Stimulated activated CD8-positive, alpha-beta memory T cell treated with anti-CD3 and anti-CD28 coated beads, Interleukin-12 subunit alpha, Interleukin-12 subunit beta, amount 100 ng/mL, for 1 hour (primary cell): ENCODE measurements around the gene SLC35F3.

Experiments
- DNase-seq: peaks from one replicate; pipeline ENCODE4 v3.0.0-alpha.2; 2020; ENCODE audit warnings: low read depth

Gene SLC35F3

DNA sequence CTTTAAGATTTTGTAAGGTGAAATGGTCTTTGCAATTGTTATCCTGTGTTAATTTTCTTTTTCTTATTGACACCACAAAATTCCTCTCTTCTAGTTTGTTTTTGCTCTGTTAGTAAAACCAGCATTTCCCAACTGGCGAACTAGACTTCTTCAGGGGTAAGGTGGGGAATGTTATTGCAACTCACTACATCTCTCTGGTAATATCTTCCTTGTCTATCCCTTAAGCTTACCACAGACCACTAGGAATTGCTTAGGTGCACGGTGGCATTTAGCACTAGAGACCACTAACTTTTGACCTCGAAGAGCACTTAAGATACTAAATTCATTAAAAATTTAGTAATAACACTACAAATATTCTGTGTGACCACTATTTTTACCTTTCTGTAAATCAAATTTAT, 464.6 kb downstream of the SLC35F3 start:
- no peak for DNase-seq

DNA sequence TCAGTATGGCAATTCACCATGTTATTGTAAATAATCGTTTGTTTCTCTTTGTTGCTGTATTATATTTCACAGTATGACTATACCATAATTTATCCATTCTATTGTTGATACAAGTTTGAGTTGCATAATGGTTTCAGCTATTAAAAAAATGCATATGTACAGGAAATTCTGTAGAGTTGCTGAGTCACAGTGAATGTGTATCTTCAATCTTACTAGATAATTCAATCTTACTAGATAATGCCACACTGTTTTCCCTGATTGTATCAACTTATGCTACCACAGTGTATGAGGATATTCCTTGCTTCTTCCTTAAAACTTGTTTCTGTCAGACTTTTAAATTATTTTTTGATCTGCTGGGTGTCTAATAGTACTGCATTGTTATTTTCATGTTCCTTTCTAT, 465.3 kb downstream of the SLC35F3 start:
- DNase-seq = no peak

DNA sequence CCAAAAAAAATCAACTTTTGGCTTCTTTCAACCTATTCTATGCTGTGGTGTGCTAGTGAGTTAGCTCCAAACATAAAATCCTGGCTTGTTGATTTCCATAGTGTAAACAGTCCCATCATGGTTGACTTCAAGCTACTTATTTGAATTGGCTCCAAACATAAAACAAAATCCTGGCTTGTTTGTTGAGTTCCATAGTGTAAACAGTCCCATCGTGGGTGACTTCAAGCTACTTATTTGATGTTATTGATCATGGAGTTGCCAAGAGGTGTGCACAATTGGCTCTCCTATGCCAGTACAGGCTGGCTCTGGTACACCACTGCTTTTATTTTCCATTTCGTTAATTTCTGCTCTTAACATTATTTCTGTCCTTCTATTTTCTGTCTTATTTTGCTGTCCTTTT, 466.9 kb downstream of the SLC35F3 start:
- DNase-seq = no peak

DNA sequence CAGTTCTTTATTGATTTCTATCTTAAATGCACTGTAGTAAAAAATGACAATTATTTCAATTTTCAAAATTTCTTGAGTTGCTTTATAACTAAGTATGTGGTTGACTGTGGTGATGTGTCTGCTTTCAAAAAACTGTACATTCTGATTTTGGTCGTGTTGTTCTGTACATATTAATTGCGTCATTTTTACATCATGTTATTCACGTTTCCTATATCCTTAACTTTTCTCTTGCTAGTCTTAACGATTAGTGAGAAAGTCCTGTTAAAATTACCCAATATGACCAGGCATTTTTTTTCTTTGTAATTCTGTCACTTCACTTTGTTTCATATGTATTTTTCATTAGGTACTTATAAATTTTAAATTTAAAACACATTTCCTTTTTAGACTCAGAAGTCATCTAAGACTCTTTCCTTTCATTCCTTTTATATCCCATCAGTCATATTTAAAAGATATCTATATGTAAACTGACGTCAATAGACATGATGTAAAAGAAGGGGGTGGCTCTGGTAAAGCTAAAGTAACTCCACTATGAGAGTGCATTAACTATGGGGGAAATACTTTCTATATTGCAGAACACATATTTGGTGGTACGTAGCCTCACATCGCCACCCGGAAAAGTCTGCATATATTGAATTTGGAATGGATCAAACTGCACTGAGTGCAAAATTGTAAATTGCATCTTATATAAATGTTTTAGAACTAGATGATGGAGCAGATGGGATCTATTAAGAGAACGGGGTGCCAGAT, 467.7 kb downstream of the SLC35F3 start:
- no peak for DNase-seq

DNA sequence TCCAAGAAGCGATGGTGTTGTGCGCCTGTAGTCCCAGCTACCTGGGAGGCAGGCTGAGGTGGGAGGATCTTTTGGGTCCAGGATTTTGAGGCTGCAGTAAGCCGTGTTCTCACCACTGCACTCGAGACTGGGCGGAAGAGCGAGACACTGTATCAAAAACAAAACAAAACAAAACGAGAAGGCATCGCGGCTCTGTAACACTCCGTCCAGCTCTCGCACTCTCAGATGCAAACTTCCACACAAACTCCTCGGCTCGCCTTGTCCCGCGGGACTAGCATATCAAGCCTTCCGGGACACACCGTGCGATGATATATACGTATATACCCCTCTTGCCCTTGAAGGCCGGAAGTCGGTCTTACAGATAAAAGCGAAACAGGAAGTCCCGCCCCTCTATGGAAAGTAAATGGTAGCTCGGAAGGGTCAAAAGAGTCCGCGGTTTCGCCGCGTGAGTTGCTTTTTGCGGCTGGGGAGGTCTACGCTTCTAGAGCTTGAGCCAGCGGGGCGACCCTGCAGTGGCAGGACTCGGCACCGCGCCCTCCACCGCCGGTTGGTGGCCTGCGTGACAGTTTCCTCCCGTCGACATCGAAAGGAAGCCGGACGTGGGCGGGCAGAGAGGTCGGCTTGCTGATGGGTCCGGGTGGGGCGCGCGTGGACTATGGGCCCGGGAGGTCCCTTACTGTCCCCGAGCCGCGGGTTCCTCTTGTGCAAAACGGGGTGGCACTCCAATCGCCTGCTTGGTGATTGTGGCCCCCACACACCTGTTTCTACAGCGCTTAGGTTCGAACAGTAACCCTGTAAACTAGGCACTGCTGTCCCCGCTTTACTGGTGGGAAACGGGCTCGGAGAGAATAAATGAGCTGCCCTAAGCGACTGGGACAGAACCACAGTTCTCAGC, 468.8 kb downstream of the SLC35F3 start, which contains the start of gene COA6:
TSS of gene COA6 (plus strand) at position 393 of the 895 bp plus-strand sequence. CDS start at position 404, 11 bp downstream.
- DNase-seq = peak; percentile 82

DNA sequence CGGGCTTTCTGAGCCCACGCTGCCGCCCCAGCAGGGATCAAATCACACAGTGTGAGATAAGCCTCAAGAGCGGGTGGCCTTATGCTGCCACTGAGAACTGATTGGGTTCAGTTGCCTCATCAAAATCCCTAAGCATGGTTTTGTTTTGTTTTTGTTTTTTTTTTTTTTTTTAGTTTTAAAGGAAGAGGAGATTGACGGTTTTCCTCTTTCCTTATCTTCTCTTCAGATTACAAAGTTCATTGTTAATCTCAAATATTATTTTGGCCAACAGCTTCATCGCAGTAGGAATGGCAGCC, 469.4 kb downstream of the SLC35F3 start:
- DNase-seq = no peak
